ENCODE results near the gene LILRB5.
"Not testable (repeated sequence)": the region's sequence is repeated elsewhere in the genome, so short reads cannot be mapped to it uniquely, and the experiment has no call there.

The LILRB5 gene

GRCh38 chr19:54207676-54207982, 49.4 kb downstream of the LILRB5 start:
- H3K4me3 ChIP-seq (ENCODE audit: low read depth, low read length), result no peak overlapping the region
- TF ChIP-seq CTCF (IDR thresholded peaks at IDR 0.05; ENCODE audit: borderline replicate concordance, insufficient read depth, low read depth, low read length), result no peak

GRCh38 chr19:54207193-54207592, 49.9 kb downstream of the LILRB5 start:
- H3K4me3 ChIP-seq (ENCODE audit: low read depth, low read length), result not testable (repeated sequence)

- H3K4me3 ChIP-seq (ENCODE audit: low read depth, low read length), result no peak overlapping the region
- TF ChIP-seq CTCF (IDR thresholded peaks at IDR 0.05; ENCODE audit: borderline replicate concordance, insufficient read depth, low read depth, low read length), result no peak
Observed at GRCh38 chr19:54206831-54207177, 50.3 kb downstream of the LILRB5 start.

- no peak overlapping the region for H3K4me3 ChIP-seq (ENCODE audit: low read depth, low read length)
- TF ChIP-seq CTCF (IDR thresholded peaks at IDR 0.05; ENCODE audit: borderline replicate concordance, insufficient read depth, low read depth, low read length), result no peak
Observed at GRCh38 chr19:54206030-54206830, 50.8 kb downstream of the LILRB5 start.

- TF ChIP-seq CTCF (IDR thresholded peaks at IDR 0.05; ENCODE audit: borderline replicate concordance, insufficient read depth, low read depth, low read length), result no peak
- H3K4me3 ChIP-seq (ENCODE audit: low read depth, low read length), result no peak overlapping the region
Observed at GRCh38 chr19:54204767-54205468, 52.2 kb downstream of the LILRB5 start.

GRCh38 chr19:54203151-54203611, 53.9 kb downstream of the LILRB5 start:
- H3K4me3 ChIP-seq (ENCODE audit: low read depth, low read length), result peak overlapping the region; percentile 86
- TF ChIP-seq CTCF (IDR thresholded peaks at IDR 0.05; ENCODE audit: borderline replicate concordance, insufficient read depth, low read depth, low read length), result no peak

GRCh38 chr19:54201980-54202379, 55.1 kb downstream of the LILRB5 start:
- TF ChIP-seq CTCF (IDR thresholded peaks at IDR 0.05; ENCODE audit: borderline replicate concordance, insufficient read depth, low read depth, low read length), result no peak
- peak overlapping the region; percentile 86 for H3K4me3 ChIP-seq (ENCODE audit: low read depth, low read length)
